Endodermal cell (in vitro differentiated cells): ENCODE results near the gene KIAA1958. TPM values are rescaled to one million over a fixed set of nuclear protein-coding genes. Genes with fewer than 3 reads are reported as not detected.

Experiments
- DNase-seq: peaks from one replicate; pipeline ENCODE4 v3.0.0-alpha.2; 2017
- H3K27ac ChIP-seq: 2 replicates; pipeline ENCODE4 v1.5.1; 2013; ENCODE audit warnings: mild to moderate bottlenecking, low read depth, low read length, moderate library complexity
- H3K27me3 ChIP-seq: 2 replicates; pipeline ENCODE4 v1.6.1; 2013; ENCODE audit warnings: mild to moderate bottlenecking, low read length, moderate library complexity; ENCODE audit not compliant: insufficient read depth, control insufficient read depth, poor library complexity, severe bottlenecking
- H3K36me3 ChIP-seq: 2 replicates; pipeline ENCODE4 v1.7.0; 2013; ENCODE audit warnings: mild to moderate bottlenecking, low read length, moderate library complexity; ENCODE audit not compliant: control insufficient read depth, insufficient read depth
- H3K4me1 ChIP-seq: one replicate; pipeline ENCODE4 v1.7.0; 2013; ENCODE audit warnings: low read length; ENCODE audit not compliant: control insufficient read depth, insufficient read depth
- H3K4me3 ChIP-seq: 2 replicates; pipeline ENCODE4 v1.5.1; 2013; ENCODE audit warnings: mild to moderate bottlenecking, low read length, moderate library complexity
- H3K9ac ChIP-seq: 2 replicates; pipeline ENCODE4 v1.6.1; 2013; ENCODE audit warnings: mild to moderate bottlenecking, low read length, moderate library complexity; ENCODE audit not compliant: poor library complexity, severe bottlenecking; ENCODE audit errors: extremely low read depth
- H3K9me3 ChIP-seq: 2 replicates; pipeline ENCODE4 v1.6.1; 2013; ENCODE audit warnings: mild to moderate bottlenecking, low read length, moderate library complexity; ENCODE audit not compliant: control insufficient read depth
- H3K27ac Mint-ChIP-seq: 2 replicates; pipeline ENCODE4 v1.8.0; 2020; ENCODE audit warnings: mixed read lengths
- H3K27me3 Mint-ChIP-seq: 2 replicates; pipeline ENCODE4 v1.8.0; 2021; ENCODE audit warnings: mild to moderate bottlenecking, mixed read lengths; ENCODE audit not compliant: insufficient read depth
- H3K36me3 Mint-ChIP-seq: 2 replicates; pipeline ENCODE4 v1.8.0; 2020; ENCODE audit warnings: low read depth, mixed read lengths
- H3K4me1 Mint-ChIP-seq: 2 replicates; pipeline ENCODE4 v1.8.0; 2020; ENCODE audit warnings: mixed read lengths
- H3K4me3 Mint-ChIP-seq: 2 replicates; pipeline ENCODE4 v1.8.0; 2020; ENCODE audit warnings: mild to moderate bottlenecking, moderate library complexity, mixed read lengths
- H3K9me3 Mint-ChIP-seq: 2 replicates; pipeline ENCODE4 v1.8.0; 2020; ENCODE audit warnings: mild to moderate bottlenecking, mixed read lengths
- WGBS, 2 experiments: methylation state at CpG; one replicate each; pipeline versions ENCODE4 v1.1.5 to v1.1.7; 2013; ENCODE audit warnings: missing lambda C conversion rate in 2 of 2, mixed read lengths in 1 of 2; ENCODE audit not compliant: insufficient coverage in 1 of 2, insufficient read length in 1 of 2; 5-methylcytosine and 5-hydroxymethylcytosine counted together
- total RNA-seq, 2 donors: library from RNA; stranded (reverse); fragmentation: NEBNext Ultra II Directional in 1 of 2; extraction: Animal tissue kit (Norgen Biotek cat#: 25700) in 1 of 2; gene quantifications; 2 replicates in 1 of 2; 3 replicates in 1 of 2; pipeline ENCODE4 v1.2.1, GENCODE V29; 2021
- TF ChIP-seq, protein P1 (sequence below): fragments of 200-600 bp; sonication (generic); conservative IDR thresholded peaks from 2 replicates; pipeline ENCODE4 v1.5.0; 2021; ENCODE audit warnings: antibody characterized with exemption, mild to moderate bottlenecking

The KIAA1958 gene
- total RNA-seq, 2 donors from 2014 or later = 44.6 to 50.9 TPM

DNA sequence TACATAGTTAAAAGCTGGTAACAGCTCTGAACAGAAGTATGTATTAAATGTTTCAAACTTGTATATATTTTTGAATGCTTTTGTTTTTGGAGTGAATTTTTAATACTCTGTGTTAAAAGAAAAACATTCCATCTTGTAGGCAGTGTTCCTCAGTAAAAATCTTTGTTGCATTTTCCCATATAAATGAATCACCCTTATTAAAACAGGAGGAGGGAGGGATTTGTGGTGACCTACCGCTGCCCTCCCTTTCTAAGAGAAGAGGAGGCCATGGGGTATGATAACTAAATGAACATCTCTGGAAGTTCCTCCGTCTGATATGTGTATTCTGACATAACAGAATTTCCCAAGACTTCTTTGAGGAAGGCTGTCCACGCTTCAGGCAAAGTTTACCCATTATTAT, 177.9 kb downstream of the KIAA1958 start:
- no peak for DNase-seq
- Histone ChIP-seq H3K9me3 (no peaks in the 10 kb centered on the region), H3K27me3 (no peaks in the 10 kb centered on the region), H3K4me3 (no peak overlapping the region), H3K4me1 (no peaks in the 10 kb centered on the region), H3K36me3 (peaks cover 11% of the 10 kb centered on the region), H3K27ac (no peak overlapping the region), H3K9ac (no peak overlapping the region)
- Mint-ChIP-seq H3K36me3 (peaks cover 4% of the 10 kb centered on the region), H3K27ac (no peak overlapping the region), H3K27me3 (no peaks in the 10 kb centered on the region), H3K4me1 (no peaks in the 10 kb centered on the region), H3K9me3 (no peaks in the 10 kb centered on the region), H3K4me3 (no peak overlapping the region)
- WGBS, 2 experiments = 100% methylated on average over 3 of the region's 3 CpGs; no CpG with 5 or more reads in 1 of the 2 experiments
- TF ChIP-seq, protein P1, sequence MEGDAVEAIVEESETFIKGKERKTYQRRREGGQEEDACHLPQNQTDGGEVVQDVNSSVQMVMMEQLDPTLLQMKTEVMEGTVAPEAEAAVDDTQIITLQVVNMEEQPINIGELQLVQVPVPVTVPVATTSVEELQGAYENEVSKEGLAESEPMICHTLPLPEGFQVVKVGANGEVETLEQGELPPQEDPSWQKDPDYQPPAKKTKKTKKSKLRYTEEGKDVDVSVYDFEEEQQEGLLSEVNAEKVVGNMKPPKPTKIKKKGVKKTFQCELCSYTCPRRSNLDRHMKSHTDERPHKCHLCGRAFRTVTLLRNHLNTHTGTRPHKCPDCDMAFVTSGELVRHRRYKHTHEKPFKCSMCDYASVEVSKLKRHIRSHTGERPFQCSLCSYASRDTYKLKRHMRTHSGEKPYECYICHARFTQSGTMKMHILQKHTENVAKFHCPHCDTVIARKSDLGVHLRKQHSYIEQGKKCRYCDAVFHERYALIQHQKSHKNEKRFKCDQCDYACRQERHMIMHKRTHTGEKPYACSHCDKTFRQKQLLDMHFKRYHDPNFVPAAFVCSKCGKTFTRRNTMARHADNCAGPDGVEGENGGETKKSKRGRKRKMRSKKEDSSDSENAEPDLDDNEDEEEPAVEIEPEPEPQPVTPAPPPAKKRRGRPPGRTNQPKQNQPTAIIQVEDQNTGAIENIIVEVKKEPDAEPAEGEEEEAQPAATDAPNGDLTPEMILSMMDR = no peak

DNA sequence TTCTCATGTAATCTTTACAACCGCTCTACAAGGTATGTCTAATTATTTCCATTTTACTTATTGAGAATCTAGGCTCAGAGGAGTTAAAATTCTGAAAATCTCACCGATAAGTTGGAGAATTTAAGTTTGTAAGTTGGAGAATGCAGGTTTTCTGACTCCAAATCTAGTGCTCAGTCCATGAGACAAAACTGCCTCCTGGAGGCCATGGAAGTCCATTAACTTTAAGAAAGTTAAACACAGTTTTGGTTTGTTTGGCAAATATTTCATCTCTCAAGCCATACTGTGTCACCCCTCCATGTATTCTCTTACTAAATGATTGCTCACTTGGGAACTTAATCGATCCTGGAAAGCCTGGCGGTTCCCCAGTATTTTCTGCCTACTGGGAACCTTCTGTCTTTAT, 178.7 kb downstream of the KIAA1958 start:
- Histone ChIP-seq H3K36me3 (peaks cover 6% of the 10 kb centered on the region), H3K27me3 (no peaks in the 10 kb centered on the region), H3K27ac (no peak overlapping the region), H3K4me3 (no peak overlapping the region), H3K4me1 (no peaks in the 10 kb centered on the region), H3K9me3 (no peaks in the 10 kb centered on the region), H3K9ac (no peak overlapping the region)
- H3K27me3 Mint-ChIP-seq = no peaks in the 10 kb centered on the region
- H3K4me3 Mint-ChIP-seq = no peak overlapping the region
- WGBS, 2 experiments = 94 to 100% methylated on average over 1 to 3 of the region's 4 CpGs
- H3K36me3 Mint-ChIP-seq = no peaks in the 10 kb centered on the region
- no peak for DNase-seq
- TF ChIP-seq, protein P1 = peak; percentile 41
- H3K4me1 Mint-ChIP-seq = no peaks in the 10 kb centered on the region
- H3K9me3 Mint-ChIP-seq = no peaks in the 10 kb centered on the region
- H3K27ac Mint-ChIP-seq = no peak overlapping the region

DNA sequence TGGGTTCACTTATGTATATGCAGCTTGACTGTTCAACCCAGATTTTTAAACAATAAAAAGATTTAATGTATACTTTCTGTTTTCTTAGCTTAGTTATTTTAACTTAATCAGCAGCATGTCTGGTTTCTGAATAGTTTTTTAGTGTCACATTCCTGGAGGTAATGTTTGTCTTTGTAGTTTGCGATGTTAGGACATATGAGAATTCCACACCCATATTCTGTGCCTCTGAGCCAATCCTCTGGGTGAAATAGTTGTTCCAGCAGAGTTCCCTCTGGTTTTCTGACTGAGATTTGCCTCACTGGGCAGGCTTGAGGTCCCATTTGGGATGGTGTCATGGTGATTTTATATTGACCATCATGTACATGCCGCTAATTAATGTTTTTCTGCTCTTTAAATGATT, 182.7 kb downstream of the KIAA1958 start:
- Mint-ChIP-seq H3K27ac (no peak overlapping the region), H3K4me3 (no peak overlapping the region), H3K27me3 (no peaks in the 10 kb centered on the region), H3K9me3 (peaks cover 2% of the 10 kb centered on the region), H3K4me1 (no peaks in the 10 kb centered on the region), H3K36me3 (no peaks in the 10 kb centered on the region)
- DNase-seq = no peak
- no peaks in the 10 kb centered on the region for H3K36me3 ChIP-seq
- H3K9me3 ChIP-seq = no peaks in the 10 kb centered on the region
- H3K4me1 ChIP-seq = no peaks in the 10 kb centered on the region
- H3K27me3 ChIP-seq = no peaks in the 10 kb centered on the region
- no peak overlapping the region for H3K9ac ChIP-seq
- no peak overlapping the region for H3K27ac ChIP-seq
- TF ChIP-seq, protein P1 = no peak
- no peak overlapping the region for H3K4me3 ChIP-seq
- WGBS, 2 experiments = 92% methylated on average over 1 of the region's 2 CpGs; no CpG with 5 or more reads in 1 of the 2 experiments
